Prostate gland (tissue), 2 donors: ENCODE results near the gene SCLY. TPM values are rescaled to one million over a fixed set of nuclear protein-coding genes. Genes with fewer than 3 reads are reported as not detected.

Experiments
- DNase-seq: peaks from one replicate; pipeline ENCODE4 v3.0.0-alpha.2; 2019; ENCODE audit warnings: low spot score
- H3K27ac ChIP-seq, 2 donors: fragments of 200-600 bp; sonication (generic); 2 replicates each; pipeline ENCODE4 v1.5.1; 2017 to 2019
- H3K27me3 ChIP-seq: fragments of 200-600 bp; sonication (generic); replicated peaks from 2 replicates; pipeline ENCODE4 v1.5.1; 2019; ENCODE audit not compliant: insufficient read depth
- H3K36me3 ChIP-seq, 2 donors: fragments of 200-600 bp; sonication (generic); 1 replicate in 1 of 2; 2 replicates in 1 of 2; pipeline versions ENCODE4 v1.5.1 to v1.8.1; 2017 to 2019
- H3K4me1 ChIP-seq: fragments of 200-600 bp; sonication (generic); replicated peaks from 2 replicates; pipeline ENCODE4 v1.5.1; 2019
- H3K4me3 ChIP-seq, 2 donors: fragments of 200-600 bp; sonication (generic); 2 replicates each; pipeline ENCODE4 v1.5.1; 2017 to 2019
- H3K9me3 ChIP-seq: fragments of 200-600 bp; sonication (generic); 2 replicates; pipeline ENCODE4 v1.5.1; 2017
- POLR2A ChIP-seq: fragments of 450-650 bp; IDR thresholded peaks from one replicate; pipeline ENCODE4 v1.6.1; 2016; ENCODE audit warnings: antibody characterized with exemption, mild to moderate bottlenecking
- POLR2AphosphoS5 ChIP-seq: sonication (generic); formaldehyde crosslinking; IDR thresholded peaks from one replicate; pipeline ENCODE4 v1.6.1; 2017; ENCODE audit warnings: antibody characterized with exemption
- WGBS: methylation state at CpG from one replicate; pipeline ENCODE4 v1.1.5; 2018; 5-methylcytosine and 5-hydroxymethylcytosine counted together
- intact Hi-C: fragments of 100-400 bp; cut with DNase I; formaldehyde crosslinking; loops from one replicate; pipeline ENCODE4 v1.14.2; 2022
- total RNA-seq, 2 donors: library from RNA; depleted of rRNA; stranded (reverse); fragments of >200 nt; gene quantifications; one replicate each; pipeline ENCODE4 v1.1.0, GENCODE V29; 2016
- TF ChIP-seq, protein P1 (sequence below), 4 experiments: fragments of 200-600 bp in 2 of 4; fragments of 450-650 bp in 2 of 4; sonication (generic) in 2 of 4; IDR thresholded peaks; 1 replicate in 3 of 4; 2 replicates in 1 of 4; pipeline ENCODE4 v1.5.1; 2016 to 2019; ENCODE audit warnings: antibody characterized with exemption in 4 of 4, mild to moderate bottlenecking in 2 of 4, moderate library complexity in 2 of 4

The SCLY gene
- total RNA-seq, 2 donors from 2014 or later: 11.5 to 16.1 TPM

GRCh38 chr2:238096311-238097011 is 35.7 kb downstream of the SCLY start:
- DNase-seq: no peak
- H3K9me3 ChIP-seq: no peaks in the 10 kb centered on the region
- TF ChIP-seq POLR2AphosphoS5 (no peak), POLR2A (no peak)
- TF ChIP-seq, protein P1, sequence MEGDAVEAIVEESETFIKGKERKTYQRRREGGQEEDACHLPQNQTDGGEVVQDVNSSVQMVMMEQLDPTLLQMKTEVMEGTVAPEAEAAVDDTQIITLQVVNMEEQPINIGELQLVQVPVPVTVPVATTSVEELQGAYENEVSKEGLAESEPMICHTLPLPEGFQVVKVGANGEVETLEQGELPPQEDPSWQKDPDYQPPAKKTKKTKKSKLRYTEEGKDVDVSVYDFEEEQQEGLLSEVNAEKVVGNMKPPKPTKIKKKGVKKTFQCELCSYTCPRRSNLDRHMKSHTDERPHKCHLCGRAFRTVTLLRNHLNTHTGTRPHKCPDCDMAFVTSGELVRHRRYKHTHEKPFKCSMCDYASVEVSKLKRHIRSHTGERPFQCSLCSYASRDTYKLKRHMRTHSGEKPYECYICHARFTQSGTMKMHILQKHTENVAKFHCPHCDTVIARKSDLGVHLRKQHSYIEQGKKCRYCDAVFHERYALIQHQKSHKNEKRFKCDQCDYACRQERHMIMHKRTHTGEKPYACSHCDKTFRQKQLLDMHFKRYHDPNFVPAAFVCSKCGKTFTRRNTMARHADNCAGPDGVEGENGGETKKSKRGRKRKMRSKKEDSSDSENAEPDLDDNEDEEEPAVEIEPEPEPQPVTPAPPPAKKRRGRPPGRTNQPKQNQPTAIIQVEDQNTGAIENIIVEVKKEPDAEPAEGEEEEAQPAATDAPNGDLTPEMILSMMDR (IDR thresholded peaks at IDR 0.05): no peak
- H3K4me1 ChIP-seq: no peaks in the 10 kb centered on the region
- no peak overlapping the region for H3K4me3 ChIP-seq
- H3K27ac ChIP-seq: no peak overlapping the region
- H3K27me3 ChIP-seq: no peaks in the 10 kb centered on the region
- WGBS: 70% methylated on average over 18 of the region's 22 CpGs
- intact Hi-C loops: no loop called here
- H3K36me3 ChIP-seq: no peaks in the 10 kb centered on the region

DNA sequence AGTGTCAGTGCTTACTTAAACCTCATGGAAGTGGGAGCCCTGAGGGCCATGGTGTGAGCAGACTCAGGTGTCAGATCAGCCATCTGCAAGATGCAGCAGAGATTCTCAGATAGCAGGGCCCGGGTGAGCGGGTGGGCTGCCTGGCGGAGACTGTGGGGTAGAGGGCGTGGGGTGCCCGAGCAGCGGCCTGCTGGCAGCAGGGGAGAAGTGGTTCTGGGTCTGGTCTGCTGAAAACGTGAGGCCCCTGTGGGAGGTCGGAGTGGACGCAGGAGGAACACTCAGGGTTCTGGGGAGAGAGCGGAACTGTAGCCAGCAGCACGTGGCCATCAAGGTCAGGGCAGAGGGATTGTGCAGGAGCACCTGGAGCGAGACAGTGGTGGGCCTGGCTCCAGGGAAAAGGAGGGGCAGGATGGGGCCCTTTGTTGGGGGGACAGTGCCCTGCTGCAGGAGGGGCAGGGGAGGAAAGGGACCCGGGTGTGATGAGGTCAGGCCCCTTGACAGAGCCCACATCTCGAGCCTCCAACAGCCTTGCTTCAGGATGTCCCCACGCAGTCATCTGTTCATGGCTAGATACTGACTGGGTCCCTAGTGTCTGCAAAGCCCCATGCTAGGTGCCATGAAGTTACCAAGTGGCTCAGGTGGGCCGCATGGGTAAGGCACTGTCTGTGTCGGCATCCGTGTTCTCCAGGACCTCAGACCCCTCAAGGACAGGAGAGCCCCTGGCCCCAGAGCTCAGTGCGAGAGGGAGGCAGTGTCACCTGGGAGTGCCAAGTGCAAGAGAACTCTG is 36.6 kb downstream of the SCLY start:
- intact Hi-C loops: no loop called here
- Histone ChIP-seq H3K4me3 (no peak overlapping the region), H3K27me3 (no peaks in the 10 kb centered on the region), H3K9me3 (no peaks in the 10 kb centered on the region), H3K4me1 (no peaks in the 10 kb centered on the region), H3K27ac (no peak overlapping the region), H3K36me3 (no peaks in the 10 kb centered on the region)
- no peak for DNase-seq
- WGBS: 95% methylated on average over 19 of the region's 19 CpGs
- TF ChIP-seq POLR2A: no peak
- TF ChIP-seq, protein P1 (IDR thresholded peaks at IDR 0.05): no peak

- TF ChIP-seq POLR2A: no peak
- TF ChIP-seq POLR2AphosphoS5: no peak
- H3K4me1 ChIP-seq: no peaks in the 10 kb centered on the region
- DNase-seq: no peak
- H3K4me3 ChIP-seq: no peak overlapping the region
- WGBS: 82% methylated on average over 37 of the region's 37 CpGs
- H3K9me3 ChIP-seq: no peaks in the 10 kb centered on the region
- no peaks in the 10 kb centered on the region for H3K36me3 ChIP-seq
- intact Hi-C loops: no loop called here
- H3K27ac ChIP-seq: no peak overlapping the region
- no peaks in the 10 kb centered on the region for H3K27me3 ChIP-seq
Measured at GRCh38 chr2:238097988-238098871, 37.4 kb downstream of the SCLY start.

DNA sequence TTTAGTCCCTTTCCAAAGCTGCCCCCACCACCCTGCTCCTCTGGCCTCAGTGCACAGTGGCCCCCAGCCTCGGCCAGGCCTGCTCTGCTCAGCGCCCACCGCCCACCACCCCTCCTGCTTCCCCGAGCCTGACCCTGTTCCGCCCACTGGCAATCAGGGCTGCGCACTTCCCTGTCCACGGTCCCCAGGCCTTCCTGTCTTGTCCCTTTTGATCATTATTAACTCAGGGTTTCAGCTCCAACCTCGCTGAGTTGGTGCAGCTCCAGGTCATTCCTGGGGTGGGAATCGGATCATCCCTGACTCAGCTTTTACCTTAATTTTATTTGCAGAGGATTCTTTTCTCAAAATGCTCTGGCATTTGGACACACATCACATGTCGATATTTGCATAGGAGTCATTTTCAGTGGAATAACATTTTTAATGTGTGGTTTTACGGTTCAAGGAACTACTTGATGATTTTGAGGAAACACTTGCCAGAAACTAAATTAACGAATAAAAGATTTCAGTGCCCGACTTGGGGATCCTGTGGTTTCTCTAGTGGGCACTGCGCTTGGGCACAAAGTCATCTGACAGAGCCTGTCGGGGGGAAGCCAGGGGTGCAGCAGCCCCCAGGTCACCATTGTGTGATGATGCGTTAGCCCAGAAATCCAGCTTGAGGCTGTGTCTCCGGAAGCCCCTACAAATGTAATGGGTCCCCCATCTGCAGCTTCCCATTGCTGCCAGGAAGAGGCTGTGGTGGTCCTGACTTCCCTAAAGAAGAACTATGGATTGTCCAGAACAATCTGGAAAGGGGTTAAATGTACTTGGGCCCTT is 38.3 kb downstream of the SCLY start:
- no peak overlapping the region for H3K27ac ChIP-seq
- H3K9me3 ChIP-seq: no peaks in the 10 kb centered on the region
- no peak for TF ChIP-seq POLR2A
- TF ChIP-seq, protein P1 (IDR thresholded peaks at IDR 0.05): no peak
- no peak for TF ChIP-seq POLR2AphosphoS5
- intact Hi-C loops: no loop called here
- WGBS: 68% methylated on average over 17 of the region's 17 CpGs
- no peaks in the 10 kb centered on the region for H3K36me3 ChIP-seq
- no peak for DNase-seq
- H3K27me3 ChIP-seq: no peaks in the 10 kb centered on the region
- H3K4me3 ChIP-seq: no peak overlapping the region
- no peaks in the 10 kb centered on the region for H3K4me1 ChIP-seq
